Measurements from ENCODE around the gene DNAL4.

Gene DNAL4

GRCh38 chr22:38729946-38730345 lies 64.0 kb downstream of the DNAL4 start:
- no peak for TF ChIP-seq CTCF (IDR thresholded peaks at IDR 0.05; ENCODE audit: borderline replicate concordance, control extremely low read depth, extremely low read depth, insufficient read depth, missing control alignments)
- in situ Hi-C loops (cut with MboI; ENCODE audit: low sequenced_read_pairs, unreplicated experiment): no loop called here
- DNase-seq (ENCODE audit: low spot score): no peak

- no peak for TF ChIP-seq CTCF (IDR thresholded peaks at IDR 0.05; ENCODE audit: borderline replicate concordance, control extremely low read depth, extremely low read depth, insufficient read depth, missing control alignments)
- DNase-seq (ENCODE audit: low spot score): no peak
- in situ Hi-C loops (cut with MboI; ENCODE audit: low sequenced_read_pairs, unreplicated experiment): no loop called here
Observed at GRCh38 chr22:38728871-38729796, 64.8 kb downstream of the DNAL4 start.
